ENCODE measurements around the gene FBXL3. TPM values are rescaled to one million over a fixed set of nuclear protein-coding genes. Genes with fewer than 3 reads are reported as not detected.

The FBXL3 gene
- total RNA-seq, 4 donors from 2014 or later = 76.9 to 118 (median 80.5) TPM

DNA sequence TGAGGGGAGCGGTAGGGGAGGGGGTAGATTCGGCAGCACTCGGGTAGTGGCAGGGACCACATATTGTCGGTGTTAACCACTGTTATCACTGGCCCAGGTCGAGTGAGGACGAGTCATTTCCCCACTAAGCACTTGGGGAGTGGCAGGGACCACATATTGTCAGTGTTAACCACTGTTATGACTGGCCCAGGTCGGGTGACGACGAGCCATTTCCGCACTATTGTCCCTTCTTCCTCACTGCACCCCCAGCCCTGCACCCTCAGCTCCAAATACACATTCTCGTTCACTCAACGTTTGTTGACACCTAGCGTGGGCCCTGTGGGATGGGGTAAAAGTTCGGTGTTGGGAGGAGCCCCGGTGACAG, 35.5 kb downstream of the FBXL3 start:
- H3K9me3 ChIP-seq = no peaks in the 10 kb centered on the region
- H3K4me1 ChIP-seq = peaks cover 14 to 29% (median 27%) of the 10 kb centered on the region in 4 donors
- H3K27ac ChIP-seq (replicated peaks in 1 of 4) = peak overlapping the region; percentile 88 to 98 (median 94)
- no peak for TF ChIP-seq EP300 (IDR thresholded peaks at IDR 0.05)
- no peak for TF ChIP-seq POLR2A (IDR thresholded peaks at IDR 0.05; ENCODE audit: low read depth)
- TF ChIP-seq CTCF (IDR thresholded peaks at IDR 0.05) = no peak
- TF ChIP-seq POLR2AphosphoS5 (IDR thresholded peaks at IDR 0.05) = no peak
- peak overlapping the region; percentile 62 to 96 (median 94) for H3K4me3 ChIP-seq
- peaks cover 0 to 14% (median 5%) of the 10 kb centered on the region in 4 donors for H3K36me3 ChIP-seq
- H3K27me3 ChIP-seq = no peaks in the 10 kb centered on the region
- 37% methylated on average over 15 of the region's 15 CpGs for WGBS
- DNase-seq (ENCODE audit: extremely low spot score) = no peak
- intact Hi-C loops (cut with DNase I) = loop anchor here (5.0 kb wide), 1 partner anchor 36 kb away; the partner anchor contains the start of gene FBXL3

- no peak overlapping the region for H3K27ac ChIP-seq (replicated peaks in 1 of 4)
- intact Hi-C loops (cut with DNase I) = loop anchor here (5.0 kb wide), 1 partner anchor 1111 kb away; no protein-coding TSS in a partner anchor
- H3K4me1 ChIP-seq = peaks cover 10 to 11% (median 11%) of the 10 kb centered on the region in 4 donors
- no peaks in the 10 kb centered on the region for H3K36me3 ChIP-seq
- no peak for TF ChIP-seq EP300 (IDR thresholded peaks at IDR 0.05)
- no peak for TF ChIP-seq POLR2A (IDR thresholded peaks at IDR 0.05; ENCODE audit: low read depth)
- no peak for TF ChIP-seq CTCF (IDR thresholded peaks at IDR 0.05)
- TF ChIP-seq POLR2AphosphoS5 (IDR thresholded peaks at IDR 0.05) = no peak
- H3K27me3 ChIP-seq = no peaks in the 10 kb centered on the region
- WGBS = 90% methylated on average over 5 of the region's 5 CpGs
- no peak overlapping the region for H3K4me3 ChIP-seq
- H3K9me3 ChIP-seq = no peaks in the 10 kb centered on the region
- DNase-seq (ENCODE audit: extremely low spot score) = no peak
Measured at GRCh38 chr13:76983676-76984075, 43.3 kb downstream of the FBXL3 start.

DNA sequence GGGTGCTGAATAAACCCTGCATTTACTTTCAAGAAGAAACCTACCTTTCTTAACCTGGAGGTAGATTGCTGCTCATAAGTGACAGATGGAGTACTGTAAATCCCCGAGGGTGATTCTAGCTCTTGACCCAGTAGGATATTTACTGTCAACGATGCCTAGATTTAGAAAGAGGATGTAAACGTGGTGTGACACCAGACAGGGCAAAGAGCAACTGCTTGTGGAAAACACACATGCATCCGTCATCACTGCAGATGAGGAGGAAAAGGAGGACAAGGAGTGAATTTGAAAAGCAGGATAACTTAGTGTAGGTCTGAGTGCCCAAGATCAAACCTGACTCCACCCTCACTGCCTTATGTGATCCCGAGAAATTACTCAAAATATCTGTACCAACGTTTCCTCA, 44.9 kb downstream of the FBXL3 start:
- no peak overlapping the region for H3K4me3 ChIP-seq
- no peaks in the 10 kb centered on the region for H3K9me3 ChIP-seq
- H3K27me3 ChIP-seq = no peaks in the 10 kb centered on the region
- intact Hi-C loops (cut with DNase I) = loop anchor here (5.0 kb wide), 1 partner anchor 1110 kb away; no protein-coding TSS in a partner anchor
- no peak overlapping the region for H3K27ac ChIP-seq (replicated peaks in 1 of 4)
- peak; percentile 21 for DNase-seq (ENCODE audit: extremely low spot score)
- 67% methylated on average over 6 of the region's 6 CpGs for WGBS
- H3K36me3 ChIP-seq = no peaks in the 10 kb centered on the region
- peaks cover 10 to 11% (median 11%) of the 10 kb centered on the region in 4 donors for H3K4me1 ChIP-seq
- TF ChIP-seq CTCF (IDR thresholded peaks at IDR 0.05) (no peak), POLR2A (IDR thresholded peaks at IDR 0.05; ENCODE audit: low read depth) (no peak)

DNA sequence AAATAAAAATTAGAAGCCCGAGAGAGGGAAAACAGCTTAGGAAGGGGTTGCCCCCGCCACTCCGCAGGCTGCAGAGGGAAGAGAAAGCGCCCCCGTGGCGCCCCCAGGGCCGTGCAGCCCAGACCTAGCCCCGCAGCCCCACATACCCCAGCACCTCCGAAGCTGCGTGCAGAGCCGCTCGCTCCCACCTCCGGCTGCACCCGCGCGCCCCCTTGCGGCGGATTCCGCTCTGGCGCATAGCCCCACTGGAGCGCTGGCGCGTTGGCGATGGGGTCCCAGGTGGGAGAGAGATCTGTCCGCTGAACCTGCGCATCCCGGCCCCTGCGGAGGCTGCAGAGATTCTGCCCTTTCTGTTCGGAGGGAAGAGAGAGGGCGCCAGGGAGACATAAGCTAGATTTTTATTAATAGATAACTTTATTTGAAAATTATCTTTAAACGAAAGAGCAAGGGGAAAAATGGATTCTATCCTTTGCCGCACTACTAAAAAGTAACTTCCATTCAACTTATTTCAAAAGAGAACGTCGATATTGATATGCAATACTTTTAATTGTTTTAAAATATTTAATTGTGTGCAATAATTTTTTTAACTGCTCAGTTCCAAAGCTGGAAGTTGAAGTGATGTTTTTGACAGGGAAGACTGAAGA, 46.8 kb downstream of the FBXL3 start:
- Histone ChIP-seq H3K27ac (replicated peaks in 1 of 4) (no peak overlapping the region), H3K4me3 (peak overlapping the region; percentile 32 to 50 (median 36)), H3K36me3 (no peaks in the 10 kb centered on the region), H3K4me1 (peaks cover 10 to 22% (median 14%) of the 10 kb centered on the region in 4 donors), H3K9me3 (no peaks in the 10 kb centered on the region), H3K27me3 (no peaks in the 10 kb centered on the region)
- WGBS = 6% methylated on average over 34 of the region's 34 CpGs
- no peak for DNase-seq (ENCODE audit: extremely low spot score)
- TF ChIP-seq CTCF (IDR thresholded peaks at IDR 0.05) (peak; percentile 77 to 99 (median 91)), POLR2AphosphoS5 (IDR thresholded peaks at IDR 0.05) (peak in 1 of 2 donors; percentile 42), POLR2A (IDR thresholded peaks at IDR 0.05; ENCODE audit: low read depth) (no peak), EP300 (IDR thresholded peaks at IDR 0.05) (no peak)
- intact Hi-C loops (cut with DNase I) = loop anchor here (5.0 kb wide), 1 partner anchor 1108 kb away; no protein-coding TSS in a partner anchor
